Measurements from ENCODE around the gene CDK6.
A peak's percentile ranks its signal among the peaks of the same experiment; 100 is the strongest.

CDK6 gene

GRCh38 chr7:92695308-92696261 is 140.8 kb downstream of the CDK6 start:
- H3K9ac ChIP-seq (ENCODE audit: low read length): peak overlapping the region; percentile 67
- H3K4me3 ChIP-seq (ENCODE audit: low read depth, low read length): peak overlapping the region; percentile 64
- peaks cover 4% of the 10 kb centered on the region; the same call in 1 of the 2 replicates for H3K36me3 ChIP-seq (ENCODE audit: control insufficient read depth, insufficient read depth, low read length)
- no peaks in the 10 kb centered on the region for H3K9me3 ChIP-seq (ENCODE audit: control insufficient read depth, insufficient read depth, low read depth, low read length)
- H3K27ac ChIP-seq (ENCODE audit: low read depth, low read length): peak overlapping the region; percentile 52; the same call in 1 of the 2 replicates
- peaks cover 33% of the 10 kb centered on the region for H3K4me1 ChIP-seq (ENCODE audit: control insufficient read depth, insufficient read depth, low read length)
- no peaks in the 10 kb centered on the region for H3K27me3 ChIP-seq (ENCODE audit: control insufficient read depth, insufficient read depth, low read length)

- H3K9ac ChIP-seq (ENCODE audit: low read length): no peak overlapping the region
Observed at GRCh38 chr7:92694211-92694610, 142.2 kb downstream of the CDK6 start.

GRCh38 chr7:92693519-92693918 is 142.9 kb downstream of the CDK6 start:
- Histone ChIP-seq H3K27me3 (ENCODE audit: control insufficient read depth, insufficient read depth, low read length) (no peaks in the 10 kb centered on the region), H3K36me3 (ENCODE audit: control insufficient read depth, insufficient read depth, low read length) (peaks cover 4% of the 10 kb centered on the region; the same call in 1 of the 2 replicates), H3K27ac (ENCODE audit: low read depth, low read length) (no peak overlapping the region), H3K9me3 (ENCODE audit: control insufficient read depth, insufficient read depth, low read depth, low read length) (no peaks in the 10 kb centered on the region), H3K4me1 (ENCODE audit: control insufficient read depth, insufficient read depth, low read length) (peaks cover 33% of the 10 kb centered on the region), H3K4me3 (ENCODE audit: low read depth, low read length) (no peak overlapping the region), H3K9ac (ENCODE audit: low read length) (no peak overlapping the region)

More at GRCh38 chr7:92694211-92694610, 142.2 kb downstream of the CDK6 start:
- no peaks in the 10 kb centered on the region for H3K27me3 ChIP-seq (ENCODE audit: control insufficient read depth, insufficient read depth, low read length)
- peaks cover 33% of the 10 kb centered on the region for H3K4me1 ChIP-seq (ENCODE audit: control insufficient read depth, insufficient read depth, low read length)
- H3K4me3 ChIP-seq (ENCODE audit: low read depth, low read length): no peak overlapping the region
- H3K36me3 ChIP-seq (ENCODE audit: control insufficient read depth, insufficient read depth, low read length): peaks cover 4% of the 10 kb centered on the region; the same call in 1 of the 2 replicates
- no peak overlapping the region for H3K27ac ChIP-seq (ENCODE audit: low read depth, low read length)
- H3K9me3 ChIP-seq (ENCODE audit: control insufficient read depth, insufficient read depth, low read depth, low read length): no peaks in the 10 kb centered on the region

- H3K36me3 ChIP-seq (ENCODE audit: control insufficient read depth, insufficient read depth, low read length): peaks cover 4% of the 10 kb centered on the region; the same call in 1 of the 2 replicates
- peaks cover 20% of the 10 kb centered on the region for H3K4me1 ChIP-seq (ENCODE audit: control insufficient read depth, insufficient read depth, low read length)
- H3K4me3 ChIP-seq (ENCODE audit: low read depth, low read length): no peak overlapping the region
- H3K9me3 ChIP-seq (ENCODE audit: control insufficient read depth, insufficient read depth, low read depth, low read length): no peaks in the 10 kb centered on the region
- H3K27me3 ChIP-seq (ENCODE audit: control insufficient read depth, insufficient read depth, low read length): no peaks in the 10 kb centered on the region
- H3K9ac ChIP-seq (ENCODE audit: low read length): no peak overlapping the region
- H3K27ac ChIP-seq (ENCODE audit: low read depth, low read length): no peak overlapping the region
Observed at GRCh38 chr7:92691578-92691977, 144.8 kb downstream of the CDK6 start.

- peaks cover 36% of the 10 kb centered on the region for H3K4me1 ChIP-seq (ENCODE audit: control insufficient read depth, insufficient read depth, low read length)
- H3K27ac ChIP-seq (ENCODE audit: low read depth, low read length): peak overlapping the region; percentile 67; the same call in 1 of the 2 replicates
- no peak overlapping the region for H3K9ac ChIP-seq (ENCODE audit: low read length)
- H3K4me3 ChIP-seq (ENCODE audit: low read depth, low read length): no peak overlapping the region
- H3K9me3 ChIP-seq (ENCODE audit: control insufficient read depth, insufficient read depth, low read depth, low read length): no peaks in the 10 kb centered on the region
- no peaks in the 10 kb centered on the region for H3K36me3 ChIP-seq (ENCODE audit: control insufficient read depth, insufficient read depth, low read length)
- no peaks in the 10 kb centered on the region for H3K27me3 ChIP-seq (ENCODE audit: control insufficient read depth, insufficient read depth, low read length)
Observed at GRCh38 chr7:92685136-92686042, 151.0 kb downstream of the CDK6 start.

GRCh38 chr7:92684274-92684673 is 152.1 kb downstream of the CDK6 start:
- Histone ChIP-seq H3K4me3 (ENCODE audit: low read depth, low read length) (0 out of 2 replicates have a peak overlapping the region, but pooled peaks have one; percentile 4), H3K9ac (ENCODE audit: low read length) (no peak overlapping the region), H3K4me1 (ENCODE audit: control insufficient read depth, insufficient read depth, low read length) (peaks cover 36% of the 10 kb centered on the region), H3K27ac (ENCODE audit: low read depth, low read length) (no peak overlapping the region), H3K9me3 (ENCODE audit: control insufficient read depth, insufficient read depth, low read depth, low read length) (no peaks in the 10 kb centered on the region), H3K27me3 (ENCODE audit: control insufficient read depth, insufficient read depth, low read length) (no peaks in the 10 kb centered on the region), H3K36me3 (ENCODE audit: control insufficient read depth, insufficient read depth, low read length) (no peaks in the 10 kb centered on the region)

- no peak overlapping the region for H3K4me3 ChIP-seq (ENCODE audit: low read depth, low read length)
- H3K4me1 ChIP-seq (ENCODE audit: control insufficient read depth, insufficient read depth, low read length): peaks cover 36% of the 10 kb centered on the region
- H3K36me3 ChIP-seq (ENCODE audit: control insufficient read depth, insufficient read depth, low read length): no peaks in the 10 kb centered on the region
- no peak overlapping the region for H3K9ac ChIP-seq (ENCODE audit: low read length)
- H3K27me3 ChIP-seq (ENCODE audit: control insufficient read depth, insufficient read depth, low read length): no peaks in the 10 kb centered on the region
- no peak overlapping the region for H3K27ac ChIP-seq (ENCODE audit: low read depth, low read length)
- no peaks in the 10 kb centered on the region for H3K9me3 ChIP-seq (ENCODE audit: control insufficient read depth, insufficient read depth, low read depth, low read length)
Observed at GRCh38 chr7:92682903-92683539, 153.4 kb downstream of the CDK6 start.

- Histone ChIP-seq H3K36me3 (ENCODE audit: control insufficient read depth, insufficient read depth, low read length) (no peaks in the 10 kb centered on the region), H3K27me3 (ENCODE audit: control insufficient read depth, insufficient read depth, low read length) (no peaks in the 10 kb centered on the region), H3K27ac (ENCODE audit: low read depth, low read length) (no peak overlapping the region), H3K9ac (ENCODE audit: low read length) (no peak overlapping the region), H3K9me3 (ENCODE audit: control insufficient read depth, insufficient read depth, low read depth, low read length) (no peaks in the 10 kb centered on the region), H3K4me1 (ENCODE audit: control insufficient read depth, insufficient read depth, low read length) (peaks cover 36% of the 10 kb centered on the region), H3K4me3 (ENCODE audit: low read depth, low read length) (no peak overlapping the region)
Observed at GRCh38 chr7:92682330-92682729, 154.0 kb downstream of the CDK6 start.

GRCh38 chr7:92681633-92682032 is 154.7 kb downstream of the CDK6 start:
- Histone ChIP-seq H3K36me3 (ENCODE audit: control insufficient read depth, insufficient read depth, low read length) (no peaks in the 10 kb centered on the region), H3K4me1 (ENCODE audit: control insufficient read depth, insufficient read depth, low read length) (peaks cover 36% of the 10 kb centered on the region), H3K27ac (ENCODE audit: low read depth, low read length) (no peak overlapping the region), H3K9ac (ENCODE audit: low read length) (no peak overlapping the region), H3K27me3 (ENCODE audit: control insufficient read depth, insufficient read depth, low read length) (no peaks in the 10 kb centered on the region), H3K4me3 (ENCODE audit: low read depth, low read length) (no peak overlapping the region), H3K9me3 (ENCODE audit: control insufficient read depth, insufficient read depth, low read depth, low read length) (no peaks in the 10 kb centered on the region)

- Histone ChIP-seq H3K27ac (ENCODE audit: low read depth, low read length) (no peak overlapping the region), H3K36me3 (ENCODE audit: control insufficient read depth, insufficient read depth, low read length) (no peaks in the 10 kb centered on the region), H3K9ac (ENCODE audit: low read length) (no peak overlapping the region), H3K27me3 (ENCODE audit: control insufficient read depth, insufficient read depth, low read length) (no peaks in the 10 kb centered on the region), H3K4me1 (ENCODE audit: control insufficient read depth, insufficient read depth, low read length) (peaks cover 29% of the 10 kb centered on the region), H3K4me3 (ENCODE audit: low read depth, low read length) (no peak overlapping the region), H3K9me3 (ENCODE audit: control insufficient read depth, insufficient read depth, low read depth, low read length) (no peaks in the 10 kb centered on the region)
Observed at GRCh38 chr7:92680442-92680841, 155.9 kb downstream of the CDK6 start.

Measured in HUES6 (cell line).